ENCODE results near the gene C1orf174. TPM values are rescaled to one million over a fixed set of nuclear protein-coding genes. Genes with fewer than 3 reads are reported as not detected.

The C1orf174 gene
- total and polyA plus RNA-seq, 8 donors: 6.7 to 11.6 (median 9.2) TPM

DNA sequence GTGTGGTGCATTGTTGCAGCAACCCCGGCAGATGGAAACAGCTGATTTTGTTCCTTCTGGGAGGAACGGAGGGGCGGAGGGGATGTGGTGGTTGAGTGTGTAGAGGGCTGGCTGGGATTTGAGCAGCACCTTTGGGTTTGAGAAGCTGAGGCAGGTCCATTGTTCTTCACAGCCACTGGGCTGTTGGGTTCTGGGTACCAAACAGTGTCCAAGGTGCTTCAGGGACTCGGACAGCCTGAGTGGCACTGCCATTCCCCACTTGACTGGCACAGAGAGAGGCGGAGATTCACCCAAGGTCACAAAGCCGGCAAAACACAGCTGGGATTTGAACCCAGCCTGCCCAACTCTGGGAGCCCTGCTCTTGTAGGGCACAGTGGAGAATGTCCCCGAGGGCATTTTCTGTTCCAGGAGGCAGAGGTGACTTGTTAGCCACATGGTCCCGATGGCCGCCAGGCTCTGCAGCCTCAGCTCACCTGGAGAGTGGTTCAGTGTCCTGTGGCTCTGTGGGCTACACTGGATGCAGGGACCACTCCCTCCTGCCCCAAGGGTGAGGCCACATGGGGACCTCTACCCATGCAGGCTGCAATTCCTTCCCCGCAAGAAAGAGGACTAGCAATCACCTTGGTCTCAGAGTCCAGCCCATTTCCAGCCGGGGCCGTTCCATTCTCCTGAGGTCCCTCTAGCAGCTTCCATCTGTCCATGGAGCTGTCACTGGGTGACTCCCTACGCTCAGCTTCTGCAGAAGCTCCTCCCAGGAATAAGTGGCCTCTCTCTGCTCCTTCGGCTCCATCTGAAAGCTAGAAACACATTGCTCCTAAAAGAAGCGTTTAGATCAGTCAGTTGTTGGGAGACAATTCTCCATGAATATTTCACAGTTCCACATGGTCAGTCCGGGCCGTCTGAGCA, 31.2 kb upstream of the C1orf174 start:
- no peaks in the 10 kb centered on the region for H3K4me1 ChIP-seq
- ATAC-seq (no peak), FAIRE-seq (no peak), DNase-seq (no peak)
- no peaks in the 10 kb centered on the region for H3K9me3 ChIP-seq
- H3K4me3 ChIP-seq: no peak overlapping the region
- 48% methylated on average over 17 of the region's 17 CpGs for WGBS, 2 donors
- intact Hi-C loops (cut with DNase I): no loop called here
- H3K27ac ChIP-seq: no peak overlapping the region
- no peaks in the 10 kb centered on the region for H3K27me3 ChIP-seq
- H3K36me3 ChIP-seq: no peaks in the 10 kb centered on the region
- TF ChIP-seq, protein P1, sequence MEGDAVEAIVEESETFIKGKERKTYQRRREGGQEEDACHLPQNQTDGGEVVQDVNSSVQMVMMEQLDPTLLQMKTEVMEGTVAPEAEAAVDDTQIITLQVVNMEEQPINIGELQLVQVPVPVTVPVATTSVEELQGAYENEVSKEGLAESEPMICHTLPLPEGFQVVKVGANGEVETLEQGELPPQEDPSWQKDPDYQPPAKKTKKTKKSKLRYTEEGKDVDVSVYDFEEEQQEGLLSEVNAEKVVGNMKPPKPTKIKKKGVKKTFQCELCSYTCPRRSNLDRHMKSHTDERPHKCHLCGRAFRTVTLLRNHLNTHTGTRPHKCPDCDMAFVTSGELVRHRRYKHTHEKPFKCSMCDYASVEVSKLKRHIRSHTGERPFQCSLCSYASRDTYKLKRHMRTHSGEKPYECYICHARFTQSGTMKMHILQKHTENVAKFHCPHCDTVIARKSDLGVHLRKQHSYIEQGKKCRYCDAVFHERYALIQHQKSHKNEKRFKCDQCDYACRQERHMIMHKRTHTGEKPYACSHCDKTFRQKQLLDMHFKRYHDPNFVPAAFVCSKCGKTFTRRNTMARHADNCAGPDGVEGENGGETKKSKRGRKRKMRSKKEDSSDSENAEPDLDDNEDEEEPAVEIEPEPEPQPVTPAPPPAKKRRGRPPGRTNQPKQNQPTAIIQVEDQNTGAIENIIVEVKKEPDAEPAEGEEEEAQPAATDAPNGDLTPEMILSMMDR (IDR thresholded peaks at IDR 0.05): no peak

GRCh38 chr1:3930301-3931006, 30.4 kb upstream of the C1orf174 start:
- intact Hi-C loops (cut with DNase I): no loop called here
- FAIRE-seq (no peak), ATAC-seq (no peak), DNase-seq (no peak)
- no peaks in the 10 kb centered on the region for H3K9me3 ChIP-seq
- H3K27me3 ChIP-seq: no peaks in the 10 kb centered on the region
- no peak overlapping the region for H3K4me3 ChIP-seq
- H3K4me1 ChIP-seq: no peaks in the 10 kb centered on the region
- H3K27ac ChIP-seq: no peak overlapping the region
- TF ChIP-seq, protein P1 (IDR thresholded peaks at IDR 0.05): no peak
- 60 to 63% methylated on average over 10 of the region's 10 CpGs for whole genome bisulfite sequencing, 2 donors
- no peaks in the 10 kb centered on the region for H3K36me3 ChIP-seq

GRCh38 chr1:3929126-3929525, 29.1 kb upstream of the C1orf174 start:
- Histone ChIP-seq H3K4me1 (no peaks in the 10 kb centered on the region), H3K36me3 (no peaks in the 10 kb centered on the region), H3K4me3 (no peak overlapping the region), H3K27me3 (no peaks in the 10 kb centered on the region), H3K9me3 (no peaks in the 10 kb centered on the region), H3K27ac (no peak overlapping the region)
- intact Hi-C loops (cut with DNase I): no loop called here
- WGBS, 2 donors: 67 to 73% methylated on average over 5 of the region's 5 CpGs
- DNase-seq (no peak), ATAC-seq (no peak), FAIRE-seq (no peak)
- TF ChIP-seq, protein P1 (IDR thresholded peaks at IDR 0.05): no peak

DNA sequence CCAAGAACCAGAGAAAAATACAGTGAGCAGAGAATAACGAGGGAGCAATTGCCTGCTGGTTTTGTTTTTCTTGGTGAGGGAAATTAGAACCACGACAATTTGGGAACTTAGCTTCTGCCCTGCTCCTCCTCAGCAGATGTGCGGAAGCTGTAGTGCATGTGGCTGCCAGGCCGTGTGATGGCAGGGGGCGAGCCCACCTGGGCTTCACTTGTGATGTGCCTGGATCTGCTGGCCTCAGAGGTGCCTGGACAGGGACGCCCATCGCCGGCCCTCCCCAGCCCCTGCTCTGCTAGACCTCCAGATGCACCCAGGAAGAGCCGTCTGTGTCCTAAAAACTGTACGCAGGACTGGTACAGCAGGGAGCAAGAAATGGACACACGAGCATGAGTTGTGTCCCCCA, 28.5 kb upstream of the C1orf174 start:
- ATAC-seq: no peak
- FAIRE-seq: no peak
- peak in 1 of 6 donors; percentile 42 for DNase-seq
- no peak overlapping the region for H3K4me3 ChIP-seq
- H3K27me3 ChIP-seq: no peaks in the 10 kb centered on the region
- TF ChIP-seq, protein P1 (IDR thresholded peaks at IDR 0.05): no peak
- no peaks in the 10 kb centered on the region for H3K4me1 ChIP-seq
- H3K9me3 ChIP-seq: no peaks in the 10 kb centered on the region
- no peaks in the 10 kb centered on the region for H3K36me3 ChIP-seq
- H3K27ac ChIP-seq: no peak overlapping the region
- intact Hi-C loops (cut with DNase I): no loop called here
- 56 to 58% methylated on average over 11 of the region's 11 CpGs for WGBS, 2 donors

DNA sequence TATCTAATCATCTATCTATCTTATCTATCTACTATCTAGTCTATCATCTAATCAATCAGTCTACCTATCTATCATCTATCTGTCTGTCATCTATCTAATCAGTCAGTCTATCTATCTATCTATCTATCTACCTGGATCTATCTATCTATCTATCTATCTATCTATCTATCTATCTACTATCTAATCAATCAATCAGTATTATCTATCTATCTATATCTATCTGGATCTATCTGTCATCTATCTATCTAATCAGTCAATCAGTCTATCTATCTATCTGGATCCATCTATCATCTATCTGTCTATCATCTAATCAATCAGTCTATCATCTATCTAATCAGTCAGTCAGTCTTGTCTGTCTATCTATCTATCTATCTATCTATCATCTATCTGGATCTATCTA, 26.9 kb upstream of the C1orf174 start:
- no peaks in the 10 kb centered on the region for H3K27me3 ChIP-seq
- no peak for DNase-seq
- FAIRE-seq: no peak
- H3K27ac ChIP-seq: no peak overlapping the region
- H3K9me3 ChIP-seq: no peaks in the 10 kb centered on the region
- no peak overlapping the region for H3K4me3 ChIP-seq
- no peak for ATAC-seq
- TF ChIP-seq, protein P1 (IDR thresholded peaks at IDR 0.05): no peak
- no peaks in the 10 kb centered on the region for H3K4me1 ChIP-seq
- H3K36me3 ChIP-seq: no peaks in the 10 kb centered on the region
- intact Hi-C loops (cut with DNase I): no loop called here

All from pancreas (tissue), 10 donors.